ENCODE results near the gene DRG2.

Gene DRG2

GRCh38 chr17:18111330-18111971, 23.7 kb downstream of the DRG2 start:
- peaks cover 3% of the 10 kb centered on the region for H3K36me3 ChIP-seq (replicated peaks)
- in situ Hi-C loops (cut with HindIII; ENCODE audit: low pct_ligation_motif_present, low sequenced_read_pairs), result no loop called here
- H3K27me3 ChIP-seq (replicated peaks), result no peaks in the 10 kb centered on the region
- TF ChIP-seq CTCF (IDR thresholded peaks at IDR 0.05; ENCODE audit: low read depth, low read length, missing control alignments), result no peak
- no peak overlapping the region for H3K27ac ChIP-seq
- DNase-seq, result no peak
- H3K4me3 ChIP-seq (ENCODE audit: low read depth, low read length), result no peak overlapping the region

GRCh38 chr17:18115517-18115916, 27.8 kb downstream of the DRG2 start:
- no peak overlapping the region for H3K4me3 ChIP-seq (ENCODE audit: low read depth, low read length)
- no peak overlapping the region for H3K27ac ChIP-seq
- DNase-seq, result no peak
- no peaks in the 10 kb centered on the region for H3K27me3 ChIP-seq (replicated peaks)
- H3K36me3 ChIP-seq (replicated peaks), result no peaks in the 10 kb centered on the region
- in situ Hi-C loops (cut with HindIII; ENCODE audit: low pct_ligation_motif_present, low sequenced_read_pairs), result no loop called here
- no peak for TF ChIP-seq CTCF (IDR thresholded peaks at IDR 0.05; ENCODE audit: low read depth, low read length, missing control alignments)

GRCh38 chr17:18116078-18116477, 28.3 kb downstream of the DRG2 start:
- no peak for DNase-seq
- no peaks in the 10 kb centered on the region for H3K36me3 ChIP-seq (replicated peaks)
- TF ChIP-seq CTCF (IDR thresholded peaks at IDR 0.05; ENCODE audit: low read depth, low read length, missing control alignments), result no peak
- no peak overlapping the region for H3K4me3 ChIP-seq (ENCODE audit: low read depth, low read length)
- H3K27ac ChIP-seq, result no peak overlapping the region
- no peaks in the 10 kb centered on the region for H3K27me3 ChIP-seq (replicated peaks)
- in situ Hi-C loops (cut with HindIII; ENCODE audit: low pct_ligation_motif_present, low sequenced_read_pairs), result no loop called here

- in situ Hi-C loops (cut with HindIII; ENCODE audit: low pct_ligation_motif_present, low sequenced_read_pairs), result no loop called here
- no peak for TF ChIP-seq CTCF (IDR thresholded peaks at IDR 0.05; ENCODE audit: low read depth, low read length, missing control alignments)
- H3K4me3 ChIP-seq (ENCODE audit: low read depth, low read length), result no peak overlapping the region
These were observed 29.8 kb downstream of the DRG2 start for GRCh38 chr17:18117533-18117932.

GRCh38 chr17:18117982-18118975, 30.5 kb downstream of the DRG2 start:
- no peak for DNase-seq
- in situ Hi-C loops (cut with HindIII; ENCODE audit: low pct_ligation_motif_present, low sequenced_read_pairs), result no loop called here
- Histone ChIP-seq H3K36me3 (replicated peaks) (no peaks in the 10 kb centered on the region), H3K4me3 (ENCODE audit: low read depth, low read length) (no peak overlapping the region), H3K27ac (no peak overlapping the region), H3K27me3 (replicated peaks) (no peaks in the 10 kb centered on the region)
- TF ChIP-seq CTCF (IDR thresholded peaks at IDR 0.05; ENCODE audit: low read depth, low read length, missing control alignments), result no peak

More at GRCh38 chr17:18117533-18117932, 29.8 kb downstream of the DRG2 start:
- Histone ChIP-seq H3K27ac (no peak overlapping the region), H3K27me3 (replicated peaks) (no peaks in the 10 kb centered on the region), H3K36me3 (replicated peaks) (no peaks in the 10 kb centered on the region)
- no peak for DNase-seq
